ENCODE results near the gene CNOT2. TPM values are rescaled to one million over a fixed set of nuclear protein-coding genes. Genes with fewer than 3 reads are reported as not detected.

The CNOT2 gene
- total RNA-seq, 1 experiment from 2014 or later: 73.7 TPM

DNA sequence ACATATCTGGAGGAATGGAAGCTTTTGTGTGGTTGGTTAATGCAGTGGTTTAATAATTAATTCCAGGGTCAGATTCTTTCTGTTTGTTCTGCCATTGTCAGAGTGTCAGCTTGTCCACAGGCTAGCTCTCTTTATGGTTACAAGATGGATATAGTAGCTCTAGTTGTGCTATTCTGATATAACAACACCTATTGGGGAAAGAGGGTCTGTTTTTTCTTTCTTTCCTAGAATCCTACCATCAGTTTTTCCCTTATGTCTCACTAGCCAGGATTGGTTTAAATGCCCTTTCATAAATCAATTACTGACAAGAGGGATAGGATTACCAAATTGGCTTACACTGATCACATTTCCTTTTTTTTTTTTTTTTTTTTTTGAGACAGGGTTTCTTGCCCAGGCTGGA, 27.8 kb downstream of the CNOT2 start:
- H3K4me2 ChIP-seq (ENCODE audit: low read length): no peak overlapping the region
- H3K9me3 ChIP-seq (ENCODE audit: low read length): no peaks in the 10 kb centered on the region
- H3K9ac ChIP-seq (ENCODE audit: low read length): no peak overlapping the region
- H3K79me2 ChIP-seq (ENCODE audit: low read length): peaks cover 100% of the 10 kb centered on the region
- CTCF ChIA-PET: no interaction called here
- H3K27me3 ChIP-seq (ENCODE audit: low read length): no peaks in the 10 kb centered on the region
- H3K9me2 ChIP-seq (replicated peaks; ENCODE audit: low read length): no peaks in the 10 kb centered on the region
- no peaks in the 10 kb centered on the region for H3F3A ChIP-seq (ENCODE audit: low read length, unreplicated experiment)
- POLR2A ChIA-PET (ENCODE audit: unreplicated experiment): no interaction called here
- H3K4me1 ChIP-seq (ENCODE audit: insufficient read depth, low read length): 0 out of 2 replicates have a peak, but pooled peaks cover 5% of the 10 kb centered on the region
- H4K20me1 ChIP-seq (ENCODE audit: low read length): peaks cover 25% of the 10 kb centered on the region; the same call in 1 of the 2 replicates
- no peak for DNase-seq
- no peak overlapping the region for H3K27ac ChIP-seq (ENCODE audit: low read length)
- H3K36me3 ChIP-seq (ENCODE audit: low read depth, low read length): 0 out of 2 replicates have a peak, but pooled peaks cover 2% of the 10 kb centered on the region
- no peak for ATAC-seq
- H3K4me3 ChIP-seq (ENCODE audit: low read length): no peak overlapping the region
- no TSS peak for BruUV-seq (replicated peaks)
- no peak overlapping the region for H2AFZ ChIP-seq (ENCODE audit: low read length)
- intact Hi-C loops (cut with micrococcal nuclease): no loop called here
- TF ChIP-seq EZH2 (IDR thresholded peaks at IDR 0.05; ENCODE audit: low read length, unreplicated experiment) (no peak), EZH2phosphoT487 (IDR thresholded peaks at IDR 0.05; ENCODE audit: borderline replicate concordance, low read length) (no peak)
- TF ChIP-seq, protein P1, sequence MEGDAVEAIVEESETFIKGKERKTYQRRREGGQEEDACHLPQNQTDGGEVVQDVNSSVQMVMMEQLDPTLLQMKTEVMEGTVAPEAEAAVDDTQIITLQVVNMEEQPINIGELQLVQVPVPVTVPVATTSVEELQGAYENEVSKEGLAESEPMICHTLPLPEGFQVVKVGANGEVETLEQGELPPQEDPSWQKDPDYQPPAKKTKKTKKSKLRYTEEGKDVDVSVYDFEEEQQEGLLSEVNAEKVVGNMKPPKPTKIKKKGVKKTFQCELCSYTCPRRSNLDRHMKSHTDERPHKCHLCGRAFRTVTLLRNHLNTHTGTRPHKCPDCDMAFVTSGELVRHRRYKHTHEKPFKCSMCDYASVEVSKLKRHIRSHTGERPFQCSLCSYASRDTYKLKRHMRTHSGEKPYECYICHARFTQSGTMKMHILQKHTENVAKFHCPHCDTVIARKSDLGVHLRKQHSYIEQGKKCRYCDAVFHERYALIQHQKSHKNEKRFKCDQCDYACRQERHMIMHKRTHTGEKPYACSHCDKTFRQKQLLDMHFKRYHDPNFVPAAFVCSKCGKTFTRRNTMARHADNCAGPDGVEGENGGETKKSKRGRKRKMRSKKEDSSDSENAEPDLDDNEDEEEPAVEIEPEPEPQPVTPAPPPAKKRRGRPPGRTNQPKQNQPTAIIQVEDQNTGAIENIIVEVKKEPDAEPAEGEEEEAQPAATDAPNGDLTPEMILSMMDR (conservative IDR thresholded peaks at IDR 0.05; ENCODE audit: low read depth, low read length): no peak

DNA sequence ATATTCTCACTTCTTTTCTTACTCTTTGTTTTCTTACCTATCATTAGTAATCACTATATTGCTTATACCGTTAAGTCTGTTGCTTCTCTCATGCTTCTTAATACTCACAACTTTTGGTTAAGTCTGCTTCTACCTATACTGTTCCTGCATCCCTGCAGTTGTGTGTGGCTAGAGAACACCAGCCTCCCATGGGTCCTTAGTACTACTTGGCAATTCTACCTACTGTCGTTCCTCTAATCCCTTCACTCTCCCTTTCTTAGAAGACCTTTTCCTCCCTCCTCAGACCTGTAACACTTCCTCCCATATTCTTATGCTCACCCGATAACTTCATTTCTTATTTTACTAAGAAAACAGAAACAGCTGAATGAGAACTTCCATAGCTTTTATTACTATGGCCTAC, 29.3 kb downstream of the CNOT2 start:
- Histone ChIP-seq H3K79me2 (ENCODE audit: low read length) (peaks cover 100% of the 10 kb centered on the region), H3F3A (ENCODE audit: low read length, unreplicated experiment) (no peaks in the 10 kb centered on the region), H3K27ac (ENCODE audit: low read length) (no peak overlapping the region), H3K4me1 (ENCODE audit: insufficient read depth, low read length) (0 out of 2 replicates have a peak, but pooled peaks cover 5% of the 10 kb centered on the region), H3K9ac (ENCODE audit: low read length) (no peak overlapping the region), H3K4me3 (ENCODE audit: low read length) (no peak overlapping the region), H3K36me3 (ENCODE audit: low read depth, low read length) (0 out of 2 replicates have a peak, but pooled peaks cover 2% of the 10 kb centered on the region), H3K9me3 (ENCODE audit: low read length) (no peaks in the 10 kb centered on the region), H3K27me3 (ENCODE audit: low read length) (no peaks in the 10 kb centered on the region), H3K9me2 (replicated peaks; ENCODE audit: low read length) (no peaks in the 10 kb centered on the region), H4K20me1 (ENCODE audit: low read length) (peaks cover 25% of the 10 kb centered on the region; the same call in 1 of the 2 replicates), H2AFZ (ENCODE audit: low read length) (no peak overlapping the region), H3K4me2 (ENCODE audit: low read length) (no peak overlapping the region)
- TF ChIP-seq, protein P1 (conservative IDR thresholded peaks at IDR 0.05; ENCODE audit: low read depth, low read length): no peak
- TF ChIP-seq EZH2phosphoT487 (IDR thresholded peaks at IDR 0.05; ENCODE audit: borderline replicate concordance, low read length) (no peak), EZH2 (IDR thresholded peaks at IDR 0.05; ENCODE audit: low read length, unreplicated experiment) (no peak)
- ATAC-seq (no peak), DNase-seq (no peak)
- ChIA-PET CTCF (no interaction called here), POLR2A (ENCODE audit: unreplicated experiment) (no interaction called here)
- intact Hi-C loops (cut with micrococcal nuclease): no loop called here
- BruUV-seq (replicated peaks): no TSS peak

DNA sequence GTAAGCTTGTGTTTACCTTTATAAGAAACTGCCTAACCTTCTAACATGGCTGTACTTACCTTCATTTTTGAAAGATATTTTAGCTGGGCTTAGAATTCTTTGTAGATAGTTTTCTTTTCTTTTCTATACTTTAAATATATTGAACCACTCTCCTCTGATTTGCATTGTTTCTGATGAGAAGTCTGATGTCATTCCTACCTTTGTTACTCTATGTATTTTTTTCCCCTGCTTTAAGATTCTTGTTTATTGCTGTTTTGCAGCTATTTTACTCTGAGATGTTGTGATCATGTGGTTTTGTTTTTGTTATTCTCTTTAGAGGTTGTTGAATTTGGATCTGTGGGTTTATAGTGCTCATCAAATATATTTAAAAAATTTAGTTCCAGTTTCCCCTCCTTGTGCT, 31.8 kb downstream of the CNOT2 start:
- peaks cover 9% of the 10 kb centered on the region; the same call in 1 of the 2 replicates for H3K36me3 ChIP-seq (ENCODE audit: low read depth, low read length)
- H3K4me2 ChIP-seq (ENCODE audit: low read length): no peak overlapping the region
- no peak overlapping the region for H2AFZ ChIP-seq (ENCODE audit: low read length)
- no peak overlapping the region for H3K9ac ChIP-seq (ENCODE audit: low read length)
- H3K9me3 ChIP-seq (ENCODE audit: low read length): no peaks in the 10 kb centered on the region
- no peak for TF ChIP-seq EZH2 (IDR thresholded peaks at IDR 0.05; ENCODE audit: low read length, unreplicated experiment)
- TF ChIP-seq EZH2phosphoT487 (IDR thresholded peaks at IDR 0.05; ENCODE audit: borderline replicate concordance, low read length): no peak
- TF ChIP-seq, protein P1 (conservative IDR thresholded peaks at IDR 0.05; ENCODE audit: low read depth, low read length): no peak
- DNase-seq (no peak), ATAC-seq (no peak)
- BruUV-seq (replicated peaks): no TSS peak
- ChIA-PET POLR2A (ENCODE audit: unreplicated experiment) (interaction anchor here (0.6 kb wide), 1 partner anchor 20 kb away, joined by 4 read pairs; no protein-coding TSS in a partner anchor), CTCF (no interaction called here)
- no peaks in the 10 kb centered on the region for H3K9me2 ChIP-seq (replicated peaks; ENCODE audit: low read length)
- intact Hi-C loops (cut with micrococcal nuclease): no loop called here
- H3K4me3 ChIP-seq (ENCODE audit: low read length): no peak overlapping the region
- H3F3A ChIP-seq (ENCODE audit: low read length, unreplicated experiment): no peaks in the 10 kb centered on the region
- 0 out of 2 replicates have a peak, but pooled peaks cover 5% of the 10 kb centered on the region for H3K4me1 ChIP-seq (ENCODE audit: insufficient read depth, low read length)
- no peak overlapping the region for H3K27ac ChIP-seq (ENCODE audit: low read length)
- H4K20me1 ChIP-seq (ENCODE audit: low read length): peaks cover 14% of the 10 kb centered on the region; the same call in 1 of the 2 replicates
- peaks cover 93% of the 10 kb centered on the region for H3K79me2 ChIP-seq (ENCODE audit: low read length)
- H3K27me3 ChIP-seq (ENCODE audit: low read length): no peaks in the 10 kb centered on the region
